Suprapubic skin (tissue), 4 donors: Measurements from ENCODE around the gene TUBB.

Source experiments
- CTCF ChIP-seq, 2 donors: fragments of 200-600 bp in 1 of 2; fragments of 450-650 bp in 1 of 2; sonication (generic) in 1 of 2; IDR thresholded peaks; one replicate each; pipeline ENCODE4 v1.5.1; 2016 to 2019; ENCODE audit warnings: antibody characterized with exemption in 2 of 2, mild to moderate bottlenecking in 1 of 2, moderate library complexity in 1 of 2
- EP300 ChIP-seq: sonication (generic); formaldehyde crosslinking; IDR thresholded peaks from one replicate; pipeline ENCODE4 v1.6.1; 2017; ENCODE audit warnings: antibody characterized with exemption
- POLR2A ChIP-seq, 2 donors: fragments of 450-650 bp; IDR thresholded peaks; one replicate each; pipeline ENCODE4 v1.6.1; 2017; ENCODE audit warnings: antibody characterized with exemption in 2 of 2, mild to moderate bottlenecking in 2 of 2, moderate library complexity in 2 of 2
- POLR2AphosphoS5 ChIP-seq, 3 donors: sonication (generic); formaldehyde crosslinking; IDR thresholded peaks; one replicate each; pipeline ENCODE4 v1.6.1; 2017; ENCODE audit warnings: antibody characterized with exemption in 3 of 3

GRCh38 chr6:30768634-30769087, 48.5 kb downstream of the TUBB start:
- TF ChIP-seq CTCF (IDR thresholded peaks at IDR 0.05) (no peak), POLR2A (IDR thresholded peaks at IDR 0.05) (no peak), EP300 (no peak), POLR2AphosphoS5 (IDR thresholded peaks at IDR 0.05) (no peak)
